PC-3 (cell line): Measurements from ENCODE around the gene GRIA1. TPM values are rescaled to one million over a fixed set of nuclear protein-coding genes. Genes with fewer than 3 reads are reported as not detected.

ENCODE experiments used
- ATAC-seq: fragments of 200-7000 bp; cut with Tn5 transposase; 2 replicates; pipeline ENCODE4 v1.9.1; 2020; ENCODE audit warnings: mild to moderate bottlenecking, moderate library complexity
- BruUV-seq: library from RNA; stranded (reverse); fragments of 400-500 nt; replicated peaks from 2 replicates; lab custom pipeline; 2021; lab: Mats Ljungman, UMichigan
- CTCF ChIA-PET: fragments of 300-600 bp; sonication (Branson Sonifier 250); formaldehyde crosslinking; loops from one replicate; lab custom pipeline; 2022; ENCODE audit warnings: antibody characterized with exemption; lab: Charles Lee
- POLR2A ChIA-PET: fragments of 300-600 bp; sonication (Branson Sonifier 250); formaldehyde crosslinking; loops from one replicate; lab custom pipeline; 2022; ENCODE audit warnings: antibody characterized with exemption; ENCODE audit not compliant: unreplicated experiment; lab: Charles Lee
- DNase-seq: peaks from one replicate; pipeline ENCODE4 v3.0.0-alpha.2; 2015
- H2AFZ ChIP-seq: fragments of 300-600 bp; sonication (generic); 2 replicates; pipeline ENCODE4 v1.6.0; 2016; ENCODE audit warnings: antibody characterized with exemption, low read length
- H3F3A ChIP-seq: fragments of 300-600 bp; sonication (generic); one replicate; pipeline ENCODE4 v1.6.0; 2017; ENCODE audit warnings: antibody characterized with exemption, low read length, control low read depth, mild to moderate bottlenecking; ENCODE audit not compliant: unreplicated experiment
- H3K27ac ChIP-seq: fragments of 300-600 bp; sonication (generic); 2 replicates; pipeline ENCODE4 v1.5.1; 2016; ENCODE audit warnings: mild to moderate bottlenecking, low read length
- H3K27me3 ChIP-seq: fragments of 300-600 bp; sonication (generic); 2 replicates; pipeline ENCODE4 v1.6.1; 2016; ENCODE audit warnings: low read length, mixed read lengths
- H3K36me3 ChIP-seq: fragments of 300-600 bp; sonication (generic); 2 replicates; pipeline ENCODE4 v1.6.1; 2016; ENCODE audit warnings: low read depth, mixed run types, low read length, mixed read lengths
- H3K4me1 ChIP-seq: fragments of 300-600 bp; sonication (generic); 2 replicates; pipeline ENCODE4 v1.5.1; 2016; ENCODE audit warnings: low read length; ENCODE audit not compliant: insufficient read depth
- H3K4me2 ChIP-seq: fragments of 300-600 bp; sonication (generic); 2 replicates; pipeline ENCODE4 v1.6.0; 2016; ENCODE audit warnings: low read length
- H3K4me3 ChIP-seq: fragments of 300-600 bp; sonication (generic); 2 replicates; pipeline ENCODE4 v1.5.1; 2016; ENCODE audit warnings: mild to moderate bottlenecking, low read length, mixed read lengths
- H3K79me2 ChIP-seq: fragments of 300-600 bp; sonication (generic); 2 replicates; pipeline ENCODE4 v1.6.1; 2017; ENCODE audit warnings: low read length, mixed read lengths
- H3K9ac ChIP-seq: fragments of 300-600 bp; sonication (generic); 2 replicates; pipeline ENCODE4 v1.6.0; 2016; ENCODE audit warnings: mild to moderate bottlenecking, low read length
- H3K9me2 ChIP-seq: fragments of 300-600 bp; sonication (generic); replicated peaks from 2 replicates; pipeline ENCODE4 v1.6.1; 2016; ENCODE audit warnings: mixed run types, low read length, mixed read lengths
- H3K9me3 ChIP-seq: fragments of 300-600 bp; sonication (generic); 2 replicates; pipeline ENCODE4 v1.6.1; 2016; ENCODE audit warnings: low read length, mixed read lengths
- H4K20me1 ChIP-seq: fragments of 300-600 bp; sonication (generic); 2 replicates; pipeline ENCODE4 v1.6.1; 2016; ENCODE audit warnings: low read length, mixed read lengths
- EZH2 ChIP-seq: fragments of 300-600 bp; sonication (generic); IDR thresholded peaks from one replicate; pipeline ENCODE4 v1.6.1; 2017; ENCODE audit warnings: antibody characterized with exemption, mild to moderate bottlenecking, low read length; ENCODE audit not compliant: unreplicated experiment
- EZH2phosphoT487 ChIP-seq: fragments of 300-600 bp; sonication (generic); IDR thresholded peaks from 2 replicates; pipeline ENCODE4 v1.6.1; 2018; ENCODE audit warnings: mild to moderate bottlenecking, antibody characterized with exemption, low read length, borderline replicate concordance
- intact Hi-C: fragments of 100-400 bp; cut with micrococcal nuclease; formaldehyde crosslinking; loops from 2 replicates; pipeline ENCODE4 v1.9.0; 2023
- total RNA-seq: library from RNA; depleted of rRNA; stranded (reverse); fragments of >200 nt; gene quantifications from 2 replicates; pipeline ENCODE4 v1.2.3, GENCODE V29; 2014
- TF ChIP-seq, protein P1 (sequence below): fragments of 300-600 bp; sonication (generic); conservative IDR thresholded peaks from 2 replicates; pipeline ENCODE4 v1.5.1; 2017; ENCODE audit warnings: antibody characterized with exemption, low read depth, mild to moderate bottlenecking, low read length

GRIA1 gene
- total RNA-seq, 1 experiment from 2014 or later = not detected

GRCh38 chr5:153486771-153487170 lies 3.7 kb upstream of the GRIA1 start:
- no peak for ATAC-seq
- Histone ChIP-seq H3K4me2 (no peak overlapping the region), H3K27ac (no peak overlapping the region), H3K36me3 (no peaks in the 10 kb centered on the region), H3K27me3 (peaks cover 21% of the 10 kb centered on the region), H3K79me2 (no peaks in the 10 kb centered on the region), H3F3A (no peaks in the 10 kb centered on the region), H3K9ac (no peak overlapping the region), H4K20me1 (no peaks in the 10 kb centered on the region), H3K9me3 (no peaks in the 10 kb centered on the region), H2AFZ (no peak overlapping the region), H3K4me1 (no peaks in the 10 kb centered on the region), H3K9me2 (no peaks in the 10 kb centered on the region), H3K4me3 (no peak overlapping the region)
- no peak for DNase-seq
- no peak for TF ChIP-seq EZH2phosphoT487
- TF ChIP-seq, protein P1, sequence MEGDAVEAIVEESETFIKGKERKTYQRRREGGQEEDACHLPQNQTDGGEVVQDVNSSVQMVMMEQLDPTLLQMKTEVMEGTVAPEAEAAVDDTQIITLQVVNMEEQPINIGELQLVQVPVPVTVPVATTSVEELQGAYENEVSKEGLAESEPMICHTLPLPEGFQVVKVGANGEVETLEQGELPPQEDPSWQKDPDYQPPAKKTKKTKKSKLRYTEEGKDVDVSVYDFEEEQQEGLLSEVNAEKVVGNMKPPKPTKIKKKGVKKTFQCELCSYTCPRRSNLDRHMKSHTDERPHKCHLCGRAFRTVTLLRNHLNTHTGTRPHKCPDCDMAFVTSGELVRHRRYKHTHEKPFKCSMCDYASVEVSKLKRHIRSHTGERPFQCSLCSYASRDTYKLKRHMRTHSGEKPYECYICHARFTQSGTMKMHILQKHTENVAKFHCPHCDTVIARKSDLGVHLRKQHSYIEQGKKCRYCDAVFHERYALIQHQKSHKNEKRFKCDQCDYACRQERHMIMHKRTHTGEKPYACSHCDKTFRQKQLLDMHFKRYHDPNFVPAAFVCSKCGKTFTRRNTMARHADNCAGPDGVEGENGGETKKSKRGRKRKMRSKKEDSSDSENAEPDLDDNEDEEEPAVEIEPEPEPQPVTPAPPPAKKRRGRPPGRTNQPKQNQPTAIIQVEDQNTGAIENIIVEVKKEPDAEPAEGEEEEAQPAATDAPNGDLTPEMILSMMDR = no peak
- no peak for TF ChIP-seq EZH2
- ChIA-PET POLR2A (no interaction called here), CTCF (no interaction called here)
- BruUV-seq = no TSS peak
- intact Hi-C loops = no loop called here

DNA sequence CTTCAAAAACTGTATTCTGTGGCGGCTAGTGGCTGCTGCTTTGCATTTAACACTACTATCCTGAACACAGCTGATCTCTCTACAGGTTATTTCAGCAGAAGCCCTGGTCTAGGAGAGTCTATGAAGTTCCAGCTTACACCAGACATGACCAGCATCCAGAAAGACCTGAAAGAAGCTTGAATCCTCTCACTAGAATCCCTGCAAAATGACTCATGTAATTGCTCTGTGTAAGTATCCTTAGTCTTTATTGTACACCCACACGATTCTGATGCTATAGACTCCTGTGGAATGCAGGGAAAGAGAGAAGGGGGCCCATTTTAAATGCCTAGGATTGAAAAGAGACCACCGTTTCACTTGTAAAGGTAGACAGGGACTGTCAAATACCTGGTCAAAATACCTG lies 859 bp upstream of the GRIA1 start:
- ChIA-PET CTCF (no interaction called here), POLR2A (no interaction called here)
- DNase-seq = peak; percentile 16

More for the DNA sequence above, 859 bp upstream of the GRIA1 start:
- Histone ChIP-seq H3K9me3 (no peaks in the 10 kb centered on the region), H3K9me2 (no peaks in the 10 kb centered on the region), H3K79me2 (no peaks in the 10 kb centered on the region), H4K20me1 (no peaks in the 10 kb centered on the region), H3K36me3 (no peaks in the 10 kb centered on the region), H3K4me1 (no peaks in the 10 kb centered on the region), H2AFZ (no peak overlapping the region), H3K4me3 (no peak overlapping the region), H3F3A (no peaks in the 10 kb centered on the region), H3K4me2 (no peak overlapping the region), H3K27ac (no peak overlapping the region), H3K27me3 (peaks cover 27% of the 10 kb centered on the region), H3K9ac (no peak overlapping the region)
- TF ChIP-seq, protein P1 = no peak
- TF ChIP-seq EZH2 (no peak), EZH2phosphoT487 (no peak)
- BruUV-seq = no TSS peak
- ATAC-seq = no peak
- intact Hi-C loops = no loop called here
